Mesenteric fat pad (tissue), 1 donor: ENCODE measurements around the gene EHHADH. TPM values are rescaled to one million over a fixed set of nuclear protein-coding genes. Genes with fewer than 3 reads are reported as not detected.
"Not testable (repeated sequence)": the region's sequence is repeated elsewhere in the genome, so short reads cannot be mapped to it uniquely, and the experiment has no call there.

Experiments used
- DNase-seq: peaks from one replicate; pipeline ENCODE4 v3.0.0-alpha.2; 2020; ENCODE audit warnings: low spot score
- long read RNA-seq: library from polyadenylated mRNA; unstranded; transcript quantifications from one replicate; pipeline ENCODE4 v2.0.0, GENCODE V29; 2020
- total RNA-seq: library from RNA; stranded (reverse); fragmentation: NEBNext Ultra II Directional; extraction: Animal tissue kit (Norgen Biotek cat#: 25700); gene quantifications from one replicate; pipeline ENCODE4 v1.2.1, GENCODE V29; 2021
- donor health status: DM: yes; HTN: yes; CAD: no.

EHHADH gene
- total RNA-seq = 33.0 TPM
- long read RNA-seq, transcript EHHADH-201 (7 exons, 3,850 nt) = major isoform, 5 of 12 reads
- long read RNA-seq, partial matches to known transcripts = 1 of 12 reads
- long read RNA-seq, other reads (novel, unspliced or antisense) = 6 of 12 reads

GRCh38 chr3:185253645-185254410, at the start of gene EHHADH:
Gene EHHADH, minus strand, starts transcription at chr3:185254049. Its CDS starts 27 bp downstream, at chr3:185254022.
- DNase-seq = peak; percentile 93

DNA sequence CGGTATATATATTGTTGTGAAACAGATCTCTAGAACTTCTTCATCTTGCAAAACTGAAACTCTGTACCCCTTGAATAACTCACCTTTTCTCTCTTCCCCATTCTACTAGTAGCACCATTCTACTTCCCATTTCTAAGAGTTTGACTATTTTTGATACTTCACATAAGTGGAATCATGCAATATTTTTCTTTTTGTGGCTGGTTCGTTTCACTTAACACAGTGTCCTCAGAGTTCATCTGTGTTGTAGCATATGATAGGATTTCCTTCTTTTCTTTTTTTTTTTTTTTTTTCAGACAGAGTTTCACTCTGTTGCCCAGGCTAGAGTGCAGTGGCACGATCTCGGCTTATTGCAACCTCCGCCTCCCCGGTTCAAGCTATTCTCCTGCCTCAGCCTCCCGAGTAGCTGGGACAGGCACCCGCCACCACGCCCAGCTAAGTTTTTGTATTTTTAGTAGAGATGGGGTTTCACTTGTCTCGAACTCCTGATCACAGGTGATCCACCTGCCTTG, 46.1 kb upstream of the EHHADH start:
- DNase-seq = not testable (repeated sequence)

DNA sequence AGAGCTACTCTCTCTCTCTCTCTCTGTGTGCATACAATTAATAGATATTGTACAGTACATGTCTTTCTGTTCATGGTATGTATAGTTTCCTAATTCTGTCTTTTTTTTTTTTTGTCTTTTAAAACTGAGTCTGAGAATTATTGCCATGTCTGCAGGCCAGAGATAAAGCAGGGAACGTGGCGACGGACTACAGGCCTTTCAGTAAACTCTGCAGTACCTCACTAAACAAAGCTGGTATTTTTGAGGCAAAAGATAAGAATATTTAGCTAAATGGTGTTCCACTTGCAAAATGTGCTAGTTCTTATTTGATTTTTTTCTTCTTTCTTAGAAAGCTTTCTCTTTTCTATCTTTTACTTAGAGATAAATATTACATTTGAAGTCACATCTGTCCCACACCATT, 44.0 kb upstream of the EHHADH start:
- DNase-seq = no peak

DNA sequence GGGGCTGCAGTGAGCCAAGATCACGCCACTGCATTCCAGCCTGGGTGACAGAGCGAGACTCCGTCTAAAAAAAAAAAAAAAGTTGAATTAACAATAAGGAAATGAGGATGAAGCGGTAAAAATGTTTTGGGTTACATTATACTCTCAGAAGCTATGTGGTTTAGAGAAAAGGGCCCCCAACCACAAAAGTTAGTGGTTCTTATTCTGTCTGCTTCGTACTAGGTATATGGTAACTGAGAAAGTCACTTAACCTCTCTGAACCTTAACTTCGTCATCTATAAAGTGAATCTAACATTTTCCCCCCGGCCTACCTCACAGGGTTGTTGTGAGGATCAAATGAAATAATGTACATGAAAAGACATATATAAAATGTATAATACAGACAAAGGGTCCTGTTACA, 38.4 kb upstream of the EHHADH start:
- DNase-seq = no peak

GRCh38 chr3:185290266-185290665, 36.4 kb upstream of the EHHADH start:
- no peak for DNase-seq

DNA sequence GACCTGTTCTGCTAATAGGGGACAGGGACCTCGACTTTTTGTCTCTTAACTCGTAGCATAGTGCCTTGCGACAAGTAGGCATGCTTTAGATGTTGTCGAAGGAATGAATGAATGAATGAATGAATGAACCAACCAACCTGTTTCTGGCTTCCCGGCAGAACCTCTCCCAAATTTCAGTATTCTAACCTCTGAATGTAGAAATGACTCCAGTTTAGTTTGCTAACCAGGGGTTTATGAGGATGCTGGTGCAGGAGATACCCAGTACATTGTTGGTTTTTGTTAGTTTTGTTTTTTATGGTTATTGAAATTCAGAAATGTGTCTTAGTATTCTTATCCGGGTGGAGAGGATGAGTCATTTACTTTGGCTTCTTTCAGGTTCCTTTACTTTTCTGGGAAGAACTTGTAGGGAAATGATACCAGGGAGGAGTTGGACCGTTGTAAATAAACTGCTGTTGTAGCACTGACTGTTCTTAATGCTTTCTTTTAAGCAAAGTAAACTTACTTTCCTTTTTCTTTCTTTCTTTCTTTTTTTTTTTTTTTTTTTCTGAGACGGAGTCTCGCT, 29.6 kb upstream of the EHHADH start:
- DNase-seq = no peak

DNA sequence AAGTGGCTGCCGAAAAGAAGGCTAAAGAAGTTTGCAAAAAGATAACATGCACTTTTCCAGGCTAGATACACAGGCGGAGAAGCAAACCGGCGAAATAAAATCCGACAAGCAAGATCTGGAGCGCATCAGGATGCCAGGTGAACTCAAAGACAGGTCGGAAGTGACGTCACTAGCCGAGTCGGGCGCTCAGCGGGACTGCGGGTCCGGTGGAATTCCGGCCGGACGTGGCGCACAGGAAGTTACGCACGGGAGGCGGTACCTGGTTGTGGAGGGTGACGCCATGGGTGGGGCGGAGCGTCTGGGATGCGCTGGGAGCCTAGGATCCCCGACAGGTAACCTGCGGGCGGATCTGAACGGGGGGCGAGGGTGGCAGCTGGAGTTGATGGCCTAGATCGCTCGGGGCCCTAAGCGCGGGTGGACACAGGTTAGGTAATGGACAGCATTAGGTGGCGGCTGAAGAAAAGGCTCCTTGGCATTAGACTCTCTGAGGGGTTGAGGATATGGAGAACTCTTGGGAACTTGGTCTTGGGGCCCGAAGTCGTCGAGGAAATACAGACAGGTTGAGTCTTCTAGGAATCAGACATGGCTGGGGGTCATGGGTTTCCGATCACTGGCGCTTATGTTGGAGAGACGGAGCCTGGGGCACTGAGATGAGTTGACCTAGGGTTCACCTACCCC, 29.0 kb upstream of the EHHADH start:
- peak; percentile 99 for DNase-seq

DNA sequence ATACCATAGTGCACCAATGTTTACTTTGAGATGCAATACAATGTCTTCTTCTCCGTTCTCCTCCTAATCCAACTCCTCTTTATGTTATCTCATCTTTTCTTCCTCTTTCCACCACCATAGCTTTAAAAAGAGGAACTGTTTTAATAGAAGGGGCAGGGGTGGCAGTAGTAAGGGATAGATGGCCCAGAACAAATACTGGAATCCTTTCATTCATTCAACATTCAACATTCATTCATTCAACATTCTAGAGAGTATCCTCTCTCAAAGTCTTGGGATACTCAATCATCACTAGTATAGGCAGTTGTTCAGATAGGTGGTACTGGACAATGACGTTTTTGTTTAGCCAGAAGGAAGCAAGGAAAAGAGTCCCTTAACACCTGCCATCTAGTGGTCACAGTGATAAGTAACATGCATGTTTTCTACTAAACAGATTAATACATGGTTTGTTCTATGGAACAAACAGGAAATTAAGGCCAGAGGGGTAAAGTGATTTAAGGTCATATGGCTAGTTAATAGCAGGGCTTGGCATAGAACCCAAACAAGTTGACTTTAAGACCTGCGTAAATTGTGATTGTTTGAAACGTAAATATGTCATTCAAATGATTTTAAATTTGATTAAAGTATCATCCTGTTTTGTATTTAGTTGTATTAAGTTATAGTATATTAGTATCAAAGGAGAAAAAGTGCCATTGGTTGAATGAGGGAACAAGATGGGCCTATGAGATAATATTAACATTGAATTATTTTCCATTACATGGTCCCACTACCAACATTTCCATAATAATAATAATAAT, 26.9 kb upstream of the EHHADH start:
- no peak for DNase-seq

GRCh38 chr3:185279587-185280138, 25.8 kb upstream of the EHHADH start:
- no peak for DNase-seq

DNA sequence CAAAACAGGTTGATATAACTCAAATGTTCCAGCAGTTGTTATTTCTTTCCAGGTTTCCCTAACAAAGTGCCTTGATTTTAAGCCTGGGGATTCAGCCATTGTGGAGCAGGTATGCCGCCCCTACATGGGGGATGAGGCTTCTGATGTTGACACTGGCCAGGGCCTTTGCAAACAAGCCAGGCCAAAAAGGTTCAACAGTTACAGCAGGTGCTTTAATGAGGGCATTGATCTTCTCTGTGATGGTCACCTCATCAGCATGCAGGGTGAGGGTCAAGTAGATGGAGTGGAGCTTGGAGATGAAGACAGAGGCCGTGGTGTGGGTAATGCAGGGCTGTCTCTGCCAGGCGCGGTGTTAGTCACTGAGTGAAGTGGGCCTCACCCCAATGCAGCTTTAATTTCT, 22.6 kb upstream of the EHHADH start:
- DNase-seq = no peak

DNA sequence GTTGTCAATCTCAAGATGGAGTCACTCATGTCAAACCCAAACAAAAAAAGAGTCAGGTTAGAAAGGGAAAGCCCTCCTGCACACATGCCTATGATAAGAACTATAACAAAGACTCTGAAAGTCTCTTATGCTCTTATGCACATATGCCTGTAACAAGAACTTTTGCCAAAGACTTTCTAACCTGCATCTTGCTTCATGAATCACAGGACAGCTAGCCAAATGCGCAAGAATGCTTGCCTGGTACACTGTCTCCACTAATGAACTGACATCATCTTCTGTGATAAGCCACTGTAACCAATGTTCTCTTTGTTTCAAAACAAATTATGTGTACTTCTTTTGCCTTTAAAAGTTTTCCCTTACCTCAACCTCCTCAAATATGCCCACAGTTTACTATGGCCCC, 18.2 kb upstream of the EHHADH start:
- DNase-seq = no peak

- DNase-seq = no peak
These were observed 17.1 kb upstream of the EHHADH start for GRCh38 chr3:185270956-185271332.

GRCh38 chr3:185270262-185270955, 16.6 kb upstream of the EHHADH start:
- DNase-seq = no peak

DNA sequence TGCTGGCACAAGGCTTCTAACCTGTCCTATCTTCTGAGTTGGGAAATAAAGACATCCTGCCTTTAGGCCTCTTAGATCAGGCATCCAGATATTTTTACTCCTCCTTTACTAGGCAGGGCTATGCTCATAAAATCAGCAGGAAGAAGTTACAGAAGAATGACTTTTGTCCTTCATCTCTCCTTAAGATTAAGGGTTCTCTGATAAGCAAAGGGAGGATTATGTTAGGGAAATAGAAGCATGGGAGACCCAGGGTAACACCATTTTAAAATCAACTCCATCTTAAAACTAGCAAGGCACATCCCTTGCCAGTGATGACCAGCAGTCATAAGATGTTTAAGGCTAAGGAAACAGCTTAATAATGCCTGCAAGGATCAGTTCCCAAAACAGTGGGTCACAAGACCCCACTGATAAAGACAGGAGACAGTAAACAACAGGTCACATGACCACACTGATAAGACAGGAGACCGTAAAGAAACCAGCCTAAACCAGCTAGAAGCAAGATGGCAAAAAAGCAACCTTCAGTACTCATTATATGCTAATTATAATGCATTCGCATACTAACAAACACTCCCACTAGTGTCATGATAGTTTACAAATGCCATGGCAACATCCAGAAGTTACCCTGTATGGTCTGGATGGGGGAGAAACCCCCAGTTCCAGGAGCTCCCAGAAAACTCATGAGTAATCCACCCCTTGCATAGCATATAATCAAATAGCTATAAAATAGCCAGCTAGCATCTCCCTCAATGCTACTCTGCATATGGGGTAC, 14.5 kb upstream of the EHHADH start:
- DNase-seq = no peak

GRCh38 chr3:185267193-185267592, 13.3 kb upstream of the EHHADH start:
- no peak for DNase-seq

DNA sequence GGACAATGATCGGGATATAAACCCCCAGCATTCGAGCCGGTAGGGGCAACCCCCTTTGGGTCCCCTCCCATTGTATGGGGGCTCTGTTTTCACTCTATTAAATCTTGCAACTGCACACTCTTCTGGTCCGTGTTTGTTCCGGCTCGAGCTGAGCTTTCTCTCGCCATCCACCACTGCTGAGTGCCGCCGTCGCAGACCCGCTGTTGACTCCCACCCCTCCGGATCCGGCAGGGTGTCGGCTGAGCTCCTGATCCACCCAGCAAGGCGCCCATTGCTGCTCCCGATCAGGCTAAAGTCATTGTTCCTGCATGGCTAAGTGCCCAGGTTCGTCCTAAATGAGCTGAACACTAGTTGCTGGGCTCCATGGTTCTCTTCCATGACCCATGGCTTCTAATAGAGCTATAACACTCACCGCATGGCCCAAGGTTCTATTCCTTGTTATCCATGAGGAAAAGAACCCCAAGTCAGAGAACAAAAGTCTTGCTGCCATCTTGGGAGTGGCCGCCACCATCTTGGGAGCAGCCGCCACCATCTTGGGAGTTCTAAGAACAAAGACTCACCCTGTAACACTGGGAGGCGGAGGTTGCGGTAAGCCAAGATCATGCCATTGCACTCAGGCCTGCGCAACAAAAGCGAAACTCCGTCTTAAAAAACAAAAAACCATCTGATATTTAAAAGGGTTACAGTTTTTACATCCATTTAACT, 11.2 kb upstream of the EHHADH start:
- DNase-seq = no peak

DNA sequence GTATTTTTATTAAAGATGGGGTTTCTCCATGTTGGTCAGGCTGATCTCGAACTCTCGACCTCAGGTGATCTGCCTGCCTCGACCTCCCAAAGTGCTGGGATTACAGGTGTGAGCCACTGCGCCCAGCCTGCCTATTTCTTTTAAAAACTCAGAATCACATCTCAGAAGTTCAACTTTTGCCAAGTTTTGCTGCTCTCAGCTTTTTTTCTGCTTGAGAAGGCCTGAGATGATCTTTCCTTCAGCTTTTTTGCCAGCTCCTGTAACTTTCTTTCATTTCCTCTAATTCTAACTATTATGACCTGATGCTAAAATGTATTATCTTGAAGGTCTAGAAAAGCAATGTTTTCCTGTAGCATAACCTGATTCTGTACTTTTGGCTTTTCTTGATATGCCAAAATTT, 9.6 kb upstream of the EHHADH start:
- DNase-seq = no peak

DNA sequence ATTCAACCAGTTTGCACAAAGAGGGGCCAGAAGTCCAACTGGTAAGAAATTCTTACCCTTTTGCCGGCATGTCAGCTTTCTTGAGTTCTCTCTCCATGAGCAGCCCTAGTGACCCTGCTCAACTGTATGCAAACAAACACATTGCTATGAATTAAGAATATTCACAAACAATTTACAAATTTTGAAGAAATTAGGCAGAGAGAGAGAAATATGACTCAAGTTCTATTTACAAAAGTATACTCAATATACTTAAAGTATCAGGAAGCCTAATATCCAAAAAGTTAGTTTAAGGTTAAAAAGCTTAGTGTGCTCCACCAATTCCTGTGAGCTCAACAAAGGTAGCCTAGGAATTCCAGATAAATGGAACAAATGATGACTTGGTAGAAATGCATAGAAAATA, 3.5 kb upstream of the EHHADH start:
- no peak for DNase-seq

- no peak for DNase-seq
These were observed 950 bp upstream of the EHHADH start for GRCh38 chr3:185254799-185255198.
